ENCODE measurements around the gene MAG.
"Not testable (repeated sequence)": the region's sequence is repeated elsewhere in the genome, so short reads cannot be mapped to it uniquely, and the experiment has no call there.

Gene MAG

DNA sequence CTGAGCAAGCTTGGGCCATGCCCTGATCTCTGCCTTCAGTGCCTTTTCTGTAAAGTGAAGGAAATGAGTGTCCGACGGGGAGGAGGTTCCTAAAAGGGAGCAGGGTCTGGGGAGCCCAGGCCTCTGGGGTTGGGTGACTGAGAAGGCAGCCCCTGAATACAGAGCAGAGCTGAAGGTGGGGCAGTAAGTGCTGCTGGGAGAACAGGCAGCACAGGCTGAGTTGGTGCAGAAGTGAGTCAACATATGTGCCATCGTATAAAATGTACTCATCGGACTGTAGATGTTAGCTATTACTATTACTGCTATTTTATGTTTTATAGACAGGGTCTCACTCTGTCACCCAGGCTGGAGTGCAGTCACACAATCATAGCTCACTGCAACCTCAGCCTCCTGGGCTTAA is 10.7 kb upstream of the MAG start:
- DNase-seq (ENCODE audit: low spot score), result no peak

DNA sequence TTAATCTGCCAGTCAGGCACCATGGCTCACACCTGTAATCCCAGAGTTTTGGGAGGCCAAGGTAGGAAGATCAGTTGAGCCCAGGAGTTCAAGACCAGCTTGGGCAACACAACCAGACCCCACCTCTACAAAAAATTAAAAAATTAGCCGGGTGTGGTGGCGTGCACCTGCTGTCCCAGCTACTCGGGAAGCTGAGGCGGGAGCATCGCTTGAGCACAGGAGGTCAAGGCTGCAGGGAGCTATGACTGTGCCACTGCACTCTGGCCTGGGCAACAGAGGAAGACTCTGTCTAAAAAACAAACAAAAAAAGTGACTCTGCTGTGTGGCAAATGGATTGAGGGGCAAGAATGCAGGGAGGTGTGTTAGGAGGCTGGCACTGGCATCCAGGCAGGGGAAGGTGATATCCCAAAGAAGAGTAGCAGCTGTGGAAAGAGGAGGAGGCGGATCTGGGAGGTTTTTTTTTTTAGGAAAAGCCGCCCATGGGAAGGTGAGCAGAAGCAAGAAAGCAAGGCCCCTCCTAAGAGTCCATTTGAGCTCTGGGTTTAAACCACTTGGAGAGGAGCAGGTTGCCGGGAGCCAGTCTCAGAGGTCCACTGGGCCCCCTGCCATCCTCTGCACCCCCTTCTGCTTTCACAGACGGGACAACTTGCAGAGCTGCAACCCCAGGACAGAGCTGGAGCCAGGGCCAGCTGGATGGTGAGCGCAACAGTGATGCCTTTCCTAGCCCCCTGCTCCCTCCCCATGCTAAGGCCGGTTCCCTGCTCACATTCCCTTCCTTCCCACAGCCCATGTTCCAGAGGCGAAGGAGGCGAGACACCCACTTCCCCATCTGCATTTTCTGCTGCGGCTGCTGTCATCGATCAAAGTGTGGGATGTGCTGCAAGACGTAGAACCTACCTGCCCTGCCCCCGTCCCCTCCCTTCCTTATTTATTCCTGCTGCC is 7.5 kb upstream of the MAG start:
- DNase-seq (ENCODE audit: low spot score), result no peak

DNA sequence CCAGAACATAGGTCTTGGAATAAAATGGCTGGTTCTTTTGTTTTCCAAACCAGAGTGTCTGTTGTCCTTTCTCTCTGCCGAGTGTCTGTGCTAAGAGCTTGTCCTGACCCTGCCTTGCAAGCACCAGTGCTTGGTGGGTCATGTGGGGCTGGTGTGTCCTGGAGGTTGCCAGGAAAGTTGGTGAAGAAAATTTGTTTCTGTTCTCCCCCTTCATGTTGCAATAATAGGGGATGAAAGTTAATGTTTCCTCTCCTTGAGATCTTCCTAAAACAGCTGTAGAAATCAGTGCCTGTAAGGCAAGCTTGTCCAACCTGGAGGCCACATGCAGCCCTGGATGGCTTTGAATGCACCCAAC is 6.9 kb upstream of the MAG start:
- DNase-seq (ENCODE audit: low spot score), result no peak

DNA sequence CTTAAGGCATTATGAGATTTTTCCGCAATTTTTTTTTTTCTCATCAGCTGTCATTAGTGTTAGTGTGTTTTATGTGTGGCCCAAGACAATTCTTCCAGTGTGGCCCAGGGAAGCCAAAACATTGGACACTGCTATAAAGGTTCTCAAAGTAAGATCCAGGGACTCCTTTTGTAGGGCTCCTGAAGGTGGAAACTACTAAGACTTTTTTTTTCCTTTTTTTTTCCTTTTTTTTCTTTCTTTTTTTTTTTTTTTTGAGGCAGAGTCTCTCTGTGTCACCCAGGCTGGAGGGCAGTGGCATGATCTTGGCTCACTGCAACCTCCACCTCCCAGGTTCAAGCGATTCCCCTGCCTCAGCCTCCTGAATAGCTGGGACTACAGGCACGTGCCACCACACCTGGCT is 6.5 kb upstream of the MAG start:
- DNase-seq (ENCODE audit: low spot score), result not testable (repeated sequence)

DNA sequence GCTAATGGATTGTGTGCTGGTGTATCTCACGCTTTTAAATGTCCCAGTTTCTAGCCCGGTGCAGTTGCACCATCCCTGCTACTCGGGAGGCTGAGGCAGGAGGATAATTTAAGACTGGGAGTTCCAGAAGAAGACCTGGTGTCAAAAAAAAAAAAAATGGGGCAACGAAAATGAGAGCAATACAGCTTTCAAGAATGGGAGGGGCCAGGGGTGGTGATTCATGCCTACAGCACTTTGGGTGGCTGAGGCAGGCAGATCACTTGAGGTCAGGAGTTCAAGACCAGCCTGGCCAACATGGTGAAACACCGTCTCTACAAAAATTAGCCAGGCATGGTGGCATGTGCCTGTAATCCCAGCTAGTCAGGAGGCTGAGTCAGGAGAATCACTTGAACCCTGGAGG is 5.9 kb upstream of the MAG start:
- DNase-seq (ENCODE audit: low spot score), result not testable (repeated sequence)

DNA sequence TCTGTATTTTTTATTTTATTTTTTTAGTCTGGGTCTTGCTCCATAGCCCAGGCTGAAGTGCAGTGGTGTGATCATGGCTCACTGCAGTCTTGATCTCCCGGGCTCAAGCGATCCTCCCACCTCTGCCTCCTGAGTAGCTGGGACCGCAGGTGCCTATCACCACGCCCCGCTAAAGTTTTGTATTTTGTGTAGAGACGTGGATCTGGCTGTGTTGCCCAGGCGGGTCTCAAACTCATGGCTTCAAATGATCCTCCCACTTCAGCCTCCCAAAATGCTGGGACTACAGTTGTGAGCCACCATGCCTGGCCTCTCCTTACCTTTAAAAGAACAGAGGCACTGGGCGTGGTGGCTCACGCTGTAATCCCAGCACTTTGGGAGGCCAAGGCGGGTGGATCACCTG is 4.2 kb upstream of the MAG start:
- DNase-seq (ENCODE audit: low spot score), result no peak

DNA sequence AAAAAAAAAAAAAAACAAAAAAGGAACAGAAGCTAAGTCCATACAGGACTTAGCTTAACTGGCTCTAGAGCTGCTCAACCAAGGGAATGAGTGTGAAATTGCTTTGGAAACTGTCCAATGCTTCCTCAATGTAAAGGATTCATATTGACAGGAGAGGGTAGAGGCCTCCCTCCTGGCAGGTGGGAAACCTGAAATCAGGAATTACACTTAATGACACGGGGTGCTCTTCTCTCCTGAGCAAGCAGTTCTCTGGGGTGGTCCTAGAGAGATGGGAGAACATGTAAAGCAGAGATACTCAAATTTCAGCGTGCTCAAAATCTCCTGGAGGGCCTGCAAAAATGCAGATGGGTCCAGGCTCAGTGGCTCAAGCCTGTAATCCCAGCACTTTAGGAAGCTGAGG is 3.6 kb upstream of the MAG start:
- DNase-seq (ENCODE audit: low spot score), result no peak

DNA sequence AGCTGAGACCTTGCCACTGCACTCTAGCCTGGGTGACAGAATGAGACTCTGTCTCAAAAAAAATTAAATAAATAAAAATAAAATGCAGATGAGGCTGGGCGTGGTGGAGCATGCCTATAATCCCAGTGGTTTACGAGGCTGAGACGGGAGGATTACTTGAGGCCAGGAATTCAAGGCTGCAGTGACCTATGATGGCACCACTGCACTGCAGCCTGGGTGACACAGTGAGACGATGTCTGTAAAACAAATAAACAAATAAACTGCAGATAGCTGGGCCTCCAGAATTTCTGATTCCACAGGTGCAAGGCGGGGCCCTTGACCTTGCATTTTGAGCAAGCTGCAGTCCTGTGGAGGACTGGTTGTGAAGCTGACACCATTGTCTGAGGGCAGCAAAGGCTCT is 3.1 kb upstream of the MAG start:
- DNase-seq (ENCODE audit: low spot score), result no peak

DNA sequence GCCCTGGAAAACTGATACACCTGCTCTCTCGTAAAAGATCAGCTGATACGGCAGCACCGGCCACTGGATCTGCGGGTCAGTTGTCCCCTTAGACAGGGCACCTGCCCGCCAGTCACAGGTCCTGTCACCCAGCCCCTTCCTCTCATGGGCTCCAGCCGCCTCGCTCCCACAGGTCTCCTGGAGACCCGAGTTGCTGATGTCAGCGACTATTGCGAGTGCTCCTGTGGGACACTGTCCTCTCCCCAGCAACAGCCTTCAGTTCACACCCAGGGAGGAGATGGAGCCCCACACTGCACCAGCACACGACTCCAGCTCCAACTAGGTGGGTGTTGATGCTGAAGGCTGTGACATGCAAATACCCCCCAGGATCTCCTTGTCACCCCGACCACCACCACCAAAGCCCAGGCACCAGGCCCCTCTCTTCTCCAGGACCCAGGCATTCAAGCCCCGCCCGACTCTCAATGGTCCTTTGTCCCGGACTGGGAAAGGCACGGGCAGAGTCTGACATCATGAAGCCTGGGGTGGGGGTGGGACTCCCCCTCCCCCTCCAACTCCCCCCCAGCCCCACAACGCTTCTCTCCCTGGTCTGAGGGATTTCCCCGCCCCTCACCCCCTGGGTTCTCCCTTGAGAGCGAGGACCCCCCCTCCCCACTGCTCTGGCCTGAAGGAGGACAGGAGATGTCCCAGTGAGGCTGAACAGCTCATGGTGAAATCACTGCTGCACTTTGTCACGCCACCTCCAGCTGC is 1.4 kb upstream of the MAG start:
- no peak for DNase-seq (ENCODE audit: low spot score)

DNA sequence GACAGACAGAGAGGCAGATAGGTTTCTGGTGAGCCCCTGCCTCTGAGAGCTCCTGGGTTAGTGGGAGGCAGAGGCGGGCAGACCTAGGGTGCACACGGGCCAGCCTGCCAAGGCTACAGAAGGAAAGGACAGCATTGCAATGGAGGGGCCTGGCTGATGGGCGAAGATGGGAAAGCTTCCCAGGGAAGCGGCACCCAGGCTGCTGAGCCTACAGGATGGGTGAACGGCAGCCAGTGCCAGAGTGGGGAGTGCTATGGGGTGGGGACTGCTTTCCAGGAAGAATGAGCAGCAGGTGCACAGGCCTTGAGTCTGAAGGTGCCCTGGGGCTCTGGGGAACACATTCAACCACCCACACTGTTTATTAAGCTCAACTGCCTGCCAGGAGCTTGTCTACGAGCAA is 702 bp upstream of the MAG start:
- no peak for DNase-seq (ENCODE audit: low spot score)

DNA sequence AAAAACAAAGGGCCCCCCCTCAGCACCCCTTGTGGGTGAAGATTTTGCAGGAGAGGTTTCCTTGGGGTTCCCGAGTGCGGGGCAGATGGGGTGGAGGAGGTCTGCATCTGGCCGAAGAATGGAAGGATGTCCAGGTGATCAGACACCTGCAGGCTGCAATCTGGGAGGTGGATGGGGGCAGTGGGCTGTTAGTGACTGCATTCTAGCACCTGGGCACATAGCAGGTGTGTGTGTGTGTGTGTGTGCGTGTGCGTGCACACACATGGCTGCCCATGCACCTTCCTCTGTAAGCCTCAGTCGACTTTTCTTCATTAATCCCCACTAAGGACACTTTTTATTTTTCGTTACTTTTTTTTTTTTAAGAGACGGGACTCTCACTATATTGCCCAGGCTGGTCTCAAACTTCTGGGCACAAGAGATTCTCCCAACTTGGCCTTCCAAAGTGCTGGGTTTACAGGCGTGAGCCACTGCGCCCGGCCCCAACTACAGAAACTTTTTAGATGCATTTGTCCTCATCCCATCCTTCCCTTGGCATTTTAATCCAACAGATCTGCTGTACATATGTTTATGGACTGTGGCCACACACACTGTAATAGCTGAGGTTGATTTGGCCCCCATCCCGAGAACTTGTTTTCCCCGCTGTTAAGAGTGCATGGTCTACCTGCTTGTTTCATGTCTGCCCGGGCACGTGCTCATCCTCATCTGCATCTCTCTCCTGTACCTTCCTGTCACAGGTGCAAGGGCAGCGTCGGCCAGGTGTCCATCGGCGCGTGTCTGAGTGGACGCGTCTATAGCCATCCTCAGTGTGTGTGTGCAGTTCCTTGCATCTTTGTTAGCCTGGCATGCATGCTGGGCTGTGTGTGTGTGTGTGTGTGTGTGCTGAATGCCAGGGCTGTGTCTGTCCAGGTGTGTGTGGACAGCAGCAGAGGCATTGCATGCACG is 731 bp downstream of the MAG start:
- DNase-seq (ENCODE audit: low spot score), result no peak

DNA sequence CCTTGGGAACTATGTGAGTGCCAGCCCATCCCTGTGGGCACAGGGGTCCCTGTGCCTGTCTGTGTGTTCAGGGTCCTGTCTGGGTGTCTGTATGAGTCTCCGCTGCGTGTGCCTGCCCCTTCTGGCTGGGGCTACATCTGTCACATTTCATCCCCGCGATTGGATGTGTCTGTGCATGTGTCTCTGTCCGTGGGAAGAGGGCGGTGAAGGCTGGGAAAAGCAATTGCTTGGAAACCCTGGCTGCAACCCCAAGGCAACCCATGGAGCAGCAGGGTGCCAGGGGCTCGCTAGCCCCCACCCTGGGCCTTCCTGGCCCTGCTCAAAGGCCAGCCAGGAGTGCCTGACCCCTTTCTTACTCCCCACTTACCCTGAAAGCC is 1.4 kb downstream of the MAG start:
- no peak for DNase-seq (ENCODE audit: low spot score)

DNA sequence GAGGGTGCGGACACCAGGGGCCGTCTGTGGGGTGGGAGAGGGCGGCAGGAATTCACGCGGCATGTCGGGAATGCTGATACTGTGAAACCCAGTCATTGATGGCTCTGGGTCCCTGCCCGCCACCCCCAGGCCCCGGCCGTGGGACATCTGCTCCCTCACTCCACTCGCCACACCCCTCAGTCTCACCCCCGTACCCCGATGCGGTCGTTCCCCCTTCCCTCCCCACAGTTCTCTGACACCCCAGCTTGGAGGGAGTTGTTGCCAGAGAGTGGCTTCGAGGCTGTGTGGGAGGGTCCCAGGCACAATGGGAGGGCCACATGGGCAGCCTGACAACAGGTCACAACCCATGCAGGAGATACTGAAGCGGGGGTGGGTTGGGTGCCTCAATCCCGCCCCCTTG is 1.8 kb downstream of the MAG start:
- no peak for DNase-seq (ENCODE audit: low spot score)

DNA sequence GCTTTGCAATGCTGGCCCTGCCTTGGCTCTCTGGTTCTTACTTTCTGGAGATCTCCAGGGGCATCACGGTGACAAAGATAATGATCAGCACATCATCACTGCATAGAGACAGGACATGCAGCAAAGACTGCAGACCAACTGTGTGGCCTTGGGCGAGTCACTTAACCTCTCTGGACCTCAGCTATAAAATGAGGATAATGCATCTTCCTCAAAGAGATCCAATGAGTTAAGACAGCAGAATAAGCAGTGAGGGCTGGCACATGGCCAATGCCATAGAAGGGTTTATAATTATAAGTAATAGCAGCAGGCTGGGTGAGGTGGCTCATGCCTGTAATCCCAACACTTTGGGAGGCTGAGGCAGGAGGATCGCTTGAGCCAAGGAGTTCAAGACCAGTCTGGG is 2.4 kb downstream of the MAG start:
- DNase-seq (ENCODE audit: low spot score), result no peak

DNA sequence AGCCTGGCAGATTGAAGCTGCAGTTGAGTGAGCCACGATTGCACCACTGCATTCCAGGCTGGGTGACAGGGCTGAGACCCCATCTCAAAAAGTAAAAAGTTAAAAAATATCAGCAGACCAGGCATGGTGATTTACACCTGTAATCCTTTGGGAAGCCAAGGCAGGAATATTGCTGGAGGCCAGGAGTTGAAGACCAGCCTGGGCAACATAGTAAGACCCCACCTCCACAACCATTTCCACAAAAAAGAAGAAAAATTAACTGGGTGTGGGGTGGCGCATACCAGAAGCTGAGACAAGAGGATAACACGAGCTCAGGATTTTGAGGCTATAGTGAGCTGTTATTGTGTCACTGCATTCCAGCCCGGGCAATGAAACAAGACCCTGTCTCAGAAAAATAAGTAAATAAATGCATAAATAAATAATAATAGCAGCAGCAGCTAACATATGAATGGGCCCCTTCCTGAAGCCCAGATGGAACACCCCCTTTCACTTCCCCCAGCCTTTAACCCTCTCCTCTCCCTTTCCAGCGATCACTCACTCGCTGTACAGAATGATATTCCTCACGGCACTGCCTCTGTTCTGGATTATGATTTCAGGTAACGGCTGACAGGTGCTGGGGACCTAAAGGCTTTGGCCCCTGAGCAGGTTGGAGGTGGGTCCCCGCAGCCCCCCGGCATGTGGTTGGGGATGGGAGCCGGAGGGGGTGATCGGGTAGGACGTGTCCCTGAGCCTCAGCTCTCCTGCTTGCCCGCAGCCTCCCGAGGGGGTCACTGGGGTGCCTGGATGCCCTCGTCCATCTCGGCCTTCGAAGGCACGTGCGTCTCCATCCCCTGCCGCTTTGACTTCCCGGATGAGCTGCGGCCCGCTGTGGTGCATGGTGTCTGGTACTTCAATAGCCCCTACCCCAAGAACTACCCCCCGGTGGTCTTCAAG is 3.2 kb downstream of the MAG start:
- no peak for DNase-seq (ENCODE audit: low spot score)

DNA sequence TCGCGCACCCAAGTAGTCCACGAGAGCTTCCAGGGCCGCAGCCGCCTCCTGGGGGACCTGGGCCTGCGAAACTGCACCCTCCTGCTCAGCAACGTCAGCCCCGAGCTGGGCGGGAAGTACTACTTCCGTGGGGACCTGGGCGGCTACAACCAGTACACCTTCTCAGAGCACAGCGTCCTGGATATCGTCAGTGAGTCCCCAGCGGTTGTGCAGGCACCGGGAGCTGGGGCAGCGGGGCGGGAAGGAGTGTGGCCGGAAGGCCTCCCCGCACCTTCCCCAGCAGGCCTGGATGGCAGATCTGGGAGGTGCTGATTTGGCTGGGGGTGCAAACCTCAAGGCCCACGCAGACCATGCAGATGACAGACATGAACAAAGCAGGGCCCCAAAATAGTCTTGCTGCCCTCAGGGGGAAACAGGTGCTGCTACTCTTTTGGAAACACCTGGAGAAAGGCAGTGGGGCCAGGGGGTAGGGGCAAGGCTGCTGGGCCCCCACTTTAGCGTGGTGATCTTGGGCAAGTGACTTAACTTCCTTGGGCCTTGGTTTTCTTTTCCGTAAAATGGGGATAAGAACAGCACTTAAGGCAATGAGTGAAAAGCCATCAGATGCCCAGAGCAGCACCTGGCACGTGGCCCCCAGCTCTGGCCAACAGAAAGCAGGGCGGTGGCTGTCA is 4.0 kb downstream of the MAG start:
- no peak for DNase-seq (ENCODE audit: low spot score)

DNA sequence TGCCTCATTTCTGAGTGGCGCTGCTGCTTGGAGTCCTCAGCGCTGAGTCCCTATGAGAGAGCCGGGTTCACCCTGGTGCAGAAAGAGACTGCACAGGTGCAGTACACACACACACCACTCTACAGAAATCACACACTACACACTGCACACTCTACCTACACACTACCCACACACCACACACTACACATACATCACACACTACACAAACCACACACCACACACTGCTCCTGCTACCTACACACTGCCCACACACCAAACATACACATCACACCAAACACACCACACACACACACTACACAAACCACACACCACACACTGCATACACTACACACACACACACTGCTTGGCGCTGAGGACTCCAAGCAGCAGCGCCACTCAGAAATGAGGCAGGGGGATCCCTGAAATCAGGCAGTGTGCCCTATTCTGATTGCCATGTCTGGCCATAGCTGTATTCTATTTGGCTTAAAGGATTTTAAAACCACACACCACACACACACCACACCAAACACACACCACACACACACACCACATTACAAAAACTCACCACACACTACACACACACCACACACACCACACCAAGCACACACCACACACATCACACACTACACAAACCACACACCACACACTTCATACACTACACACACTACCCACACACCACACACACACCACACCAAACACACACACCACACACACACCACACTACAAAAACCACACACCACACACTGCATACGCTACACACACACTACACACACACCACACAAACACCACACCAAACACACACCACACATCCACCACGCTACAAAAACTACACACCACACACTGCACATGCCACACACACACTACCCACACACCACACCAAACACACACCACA is 4.9 kb downstream of the MAG start:
- DNase-seq (ENCODE audit: low spot score), result no peak

DNA sequence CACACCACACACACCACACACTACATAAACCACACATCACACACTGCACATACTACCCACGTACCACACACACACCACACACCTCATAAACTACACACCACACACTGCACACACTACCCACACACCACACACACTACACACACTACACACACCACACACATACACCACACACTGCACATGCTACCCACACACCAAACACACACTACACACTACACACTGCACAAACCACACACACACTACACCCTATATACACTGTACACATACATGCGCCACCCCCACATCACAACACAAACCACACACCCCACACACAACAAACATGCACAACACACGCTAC is 5.5 kb downstream of the MAG start:
- no peak for DNase-seq (ENCODE audit: low spot score)

DNA sequence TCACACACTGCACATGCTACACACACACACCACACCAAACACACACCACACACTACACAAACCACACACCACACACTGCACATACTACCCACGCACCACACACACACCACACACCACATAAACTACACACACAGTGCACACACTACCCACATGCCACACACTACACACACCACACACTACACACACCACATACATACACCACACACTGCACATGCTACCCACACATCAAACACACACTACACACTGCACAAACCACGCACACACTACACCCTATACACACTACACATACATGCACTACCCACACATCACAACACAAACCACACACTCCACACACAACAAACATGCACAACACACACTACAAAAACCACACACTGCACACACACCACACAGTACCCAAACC is 6.0 kb downstream of the MAG start:
- no peak for DNase-seq (ENCODE audit: low spot score)

DNA sequence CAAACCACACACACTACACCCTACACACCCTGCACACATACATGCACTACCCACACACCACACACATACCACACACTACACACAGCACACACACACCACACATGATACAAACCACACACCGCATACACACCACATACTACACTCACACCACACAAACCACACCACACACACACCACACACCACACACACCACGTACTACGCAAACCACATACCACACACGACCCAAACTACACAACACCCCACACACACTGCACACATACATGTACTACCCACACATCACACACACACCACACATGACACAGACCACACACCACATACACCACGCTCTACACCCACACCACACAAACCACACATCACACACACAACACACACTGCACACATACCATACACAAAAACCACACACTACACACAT is 6.6 kb downstream of the MAG start:
- DNase-seq (ENCODE audit: low spot score), result no peak

All from SK-N-DZ (cell line).